HG02870 (cell line): ENCODE measurements around the gene SYT9.

ENCODE experiments used
- ATAC-seq: cut with Tn5 transposase; IDR thresholded peaks from one replicate; pipeline ENCODE4 v1.9.1; 2021; ENCODE audit warnings: mild to moderate bottlenecking, moderate library complexity; ENCODE audit not compliant: unreplicated experiment

The SYT9 gene

GRCh38 chr11:7251836-7252682 is at the start of gene SYT9:
SYT9 (plus strand) TSS chr11:7251904; CDS start chr11:7252187, 283 bp downstream.
- ATAC-seq, result peak; percentile 81

DNA sequence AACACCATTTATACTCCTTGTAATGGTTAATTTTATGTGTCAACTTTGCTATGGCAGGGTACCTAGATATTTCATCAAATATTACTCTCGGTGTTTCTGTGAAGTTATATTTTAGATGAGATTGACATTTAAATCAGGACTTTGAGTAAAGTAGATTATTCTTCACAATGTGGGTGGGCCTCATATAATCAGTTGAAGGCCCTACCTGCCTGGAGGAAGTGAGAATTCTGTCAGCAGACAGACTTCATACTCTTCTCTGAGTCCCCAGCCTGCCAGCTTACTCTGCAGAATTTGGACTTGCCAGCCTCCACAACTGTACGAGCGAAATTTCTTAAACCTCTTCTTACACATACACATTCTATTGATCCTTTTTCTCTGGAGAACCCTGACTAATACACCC is 49.3 kb upstream of the SYT9 start:
- ATAC-seq, result no peak

- ATAC-seq, result no peak
Measured at GRCh38 chr11:7204778-7205177, 46.9 kb upstream of the SYT9 start.

GRCh38 chr11:7208391-7208790 is 43.3 kb upstream of the SYT9 start:
- no peak for ATAC-seq

DNA sequence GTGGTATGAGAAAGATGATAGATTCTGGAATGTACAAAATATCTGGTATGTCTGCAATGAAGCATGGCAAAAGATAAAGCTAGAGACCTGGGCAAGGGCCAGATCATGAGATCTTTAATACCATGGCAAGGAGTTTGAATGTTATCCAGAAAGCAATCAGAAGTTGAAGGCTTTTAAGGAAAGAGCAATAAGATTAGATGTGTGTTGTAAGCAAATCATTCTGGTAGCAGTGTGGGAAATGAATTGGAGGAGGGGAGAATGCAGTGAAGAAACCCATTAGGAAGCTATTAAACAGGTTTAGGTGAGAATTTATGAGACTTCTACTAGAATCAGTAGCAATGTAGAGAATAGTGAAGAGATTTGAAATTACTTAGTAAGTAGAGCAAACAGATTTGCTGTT is 32.2 kb upstream of the SYT9 start:
- ATAC-seq, result no peak

- no peak for ATAC-seq
Measured at GRCh38 chr11:7220636-7221035, 31.1 kb upstream of the SYT9 start.

- ATAC-seq, result no peak
Measured at GRCh38 chr11:7222619-7223018, 29.1 kb upstream of the SYT9 start.

GRCh38 chr11:7239877-7240276 is 11.8 kb upstream of the SYT9 start:
- no peak for ATAC-seq

DNA sequence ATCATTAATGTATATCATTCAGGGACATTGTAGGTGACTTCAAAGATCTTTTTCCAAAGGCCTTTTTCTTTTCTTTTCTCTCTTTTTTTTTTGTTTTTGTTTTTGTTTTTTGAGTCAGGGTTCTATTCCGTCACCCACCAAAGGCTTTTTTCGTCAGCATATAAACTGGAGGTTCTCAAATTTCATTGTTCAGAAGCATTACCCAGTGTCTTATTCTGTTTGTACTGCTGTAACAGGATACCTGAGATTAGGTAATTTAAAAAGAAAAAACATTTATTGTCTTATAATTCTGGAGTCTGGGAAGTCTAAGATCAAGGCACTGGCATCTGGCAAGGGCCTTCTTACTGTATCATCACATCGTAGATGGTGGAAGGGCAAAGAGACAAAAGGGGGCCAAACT is 6.4 kb upstream of the SYT9 start:
- ATAC-seq, result no peak

GRCh38 chr11:7246179-7246578 is 5.5 kb upstream of the SYT9 start:
- ATAC-seq, result no peak

GRCh38 chr11:7250166-7250565 is 1.5 kb upstream of the SYT9 start:
- ATAC-seq, result no peak

GRCh38 chr11:7251487-7251835 is 243 bp upstream of the SYT9 start:
- no peak for ATAC-seq

GRCh38 chr11:7252683-7253213 is 1.0 kb downstream of the SYT9 start:
- no peak for ATAC-seq

DNA sequence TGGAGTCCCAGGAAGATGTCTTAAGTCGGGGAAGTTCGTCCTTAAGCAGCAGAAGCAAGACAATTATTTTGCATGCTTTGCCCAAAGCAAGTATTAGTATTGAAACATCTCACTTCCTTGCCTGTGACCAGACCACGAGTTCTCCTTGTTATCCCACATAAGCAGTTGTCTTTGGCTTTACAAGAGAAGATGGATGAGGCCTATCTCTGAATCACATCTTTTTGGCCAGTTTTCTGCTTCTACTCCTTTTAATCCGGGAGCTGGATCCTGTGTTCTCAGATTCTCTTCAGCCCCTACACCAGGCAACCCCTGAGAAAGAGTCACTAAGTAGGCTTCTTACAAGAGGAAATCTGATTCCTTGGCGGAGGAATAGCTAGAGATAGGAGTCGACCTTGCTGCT is 2.1 kb downstream of the SYT9 start:
- ATAC-seq, result no peak

DNA sequence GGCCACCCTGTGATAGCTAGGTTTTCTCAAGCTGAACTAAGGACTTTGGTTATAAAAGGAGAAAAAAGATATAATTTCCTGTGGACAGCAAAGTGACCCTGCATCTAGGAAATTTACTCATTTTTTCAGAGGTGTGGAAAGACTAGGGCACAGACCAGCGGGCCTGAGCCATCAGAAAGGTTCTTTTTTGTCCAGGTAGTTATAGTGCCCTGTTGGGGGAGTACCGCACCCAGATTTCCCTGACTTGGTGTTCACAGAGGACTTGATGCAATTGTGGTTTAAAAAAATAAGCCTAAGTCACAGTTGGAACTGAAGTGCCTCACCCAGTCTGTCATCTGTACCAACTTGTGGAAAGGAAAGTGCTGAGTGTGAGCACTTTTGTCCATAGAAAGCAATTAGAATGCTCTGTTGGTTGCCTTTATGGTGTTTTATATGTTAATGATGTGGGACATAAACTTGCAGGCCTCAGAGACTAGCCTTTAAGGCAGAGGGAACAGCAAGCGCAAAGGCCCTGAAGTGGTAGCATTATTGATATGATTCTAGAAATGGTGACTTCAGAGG is 3.1 kb downstream of the SYT9 start:
- ATAC-seq, result no peak

DNA sequence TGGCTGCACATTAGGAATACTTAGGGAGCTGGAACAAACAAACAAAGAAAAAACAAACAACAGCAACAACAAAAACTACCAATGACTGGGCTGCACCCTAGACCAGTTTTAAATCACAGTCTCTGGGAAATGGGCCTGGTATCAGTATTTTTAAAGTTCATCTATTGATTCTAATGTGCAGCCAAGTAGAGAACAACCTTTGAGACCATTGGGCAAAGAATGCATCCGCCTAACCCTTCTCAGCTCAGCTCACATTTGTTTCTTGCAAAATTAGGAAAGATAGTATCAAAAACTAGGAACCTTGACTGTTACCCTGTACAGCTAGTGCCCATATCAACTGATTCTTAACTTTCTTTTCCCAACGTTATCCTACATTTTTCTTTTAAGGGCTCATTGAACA is 5.2 kb downstream of the SYT9 start:
- ATAC-seq, result no peak

DNA sequence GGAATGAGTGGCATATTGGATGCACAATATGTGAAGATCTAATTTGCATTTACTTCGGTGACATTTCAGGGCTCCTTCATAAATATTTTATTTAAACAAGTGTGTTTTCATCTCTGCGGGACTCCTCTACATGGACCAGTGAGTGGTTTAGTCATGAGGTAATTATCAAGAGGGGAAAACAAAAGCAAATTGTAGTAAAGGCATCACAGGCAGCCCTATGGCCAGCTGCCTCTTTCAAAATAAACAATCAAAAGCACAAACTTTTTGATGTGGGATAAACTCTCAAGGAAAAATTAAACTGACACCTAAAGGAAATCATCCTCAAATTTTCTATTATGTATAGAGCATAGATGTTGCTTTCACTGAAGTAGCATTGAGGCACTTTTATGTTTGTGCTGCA is 6.0 kb downstream of the SYT9 start:
- ATAC-seq, result no peak

- no peak for ATAC-seq
Measured at GRCh38 chr11:7261578-7261977, 9.9 kb downstream of the SYT9 start.

DNA sequence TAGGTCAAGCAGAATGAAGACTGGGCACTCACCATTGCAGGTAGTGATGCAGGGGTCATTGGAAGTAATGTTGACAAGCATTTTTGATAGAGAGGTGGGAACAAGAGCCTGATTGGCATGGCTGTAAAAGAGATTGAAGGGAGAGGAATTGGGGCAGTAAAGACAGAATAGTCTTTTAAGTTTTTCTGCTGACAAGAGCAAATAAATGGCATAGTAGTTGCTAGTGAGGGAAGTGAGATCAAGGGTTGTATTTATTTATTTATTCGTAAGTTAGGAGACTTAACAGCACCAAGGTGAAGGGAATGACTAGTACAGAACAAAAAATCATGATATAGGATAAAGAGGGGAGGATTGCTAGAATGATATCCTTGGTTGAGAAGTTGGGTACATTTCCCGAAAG is 11.0 kb downstream of the SYT9 start:
- ATAC-seq, result no peak

DNA sequence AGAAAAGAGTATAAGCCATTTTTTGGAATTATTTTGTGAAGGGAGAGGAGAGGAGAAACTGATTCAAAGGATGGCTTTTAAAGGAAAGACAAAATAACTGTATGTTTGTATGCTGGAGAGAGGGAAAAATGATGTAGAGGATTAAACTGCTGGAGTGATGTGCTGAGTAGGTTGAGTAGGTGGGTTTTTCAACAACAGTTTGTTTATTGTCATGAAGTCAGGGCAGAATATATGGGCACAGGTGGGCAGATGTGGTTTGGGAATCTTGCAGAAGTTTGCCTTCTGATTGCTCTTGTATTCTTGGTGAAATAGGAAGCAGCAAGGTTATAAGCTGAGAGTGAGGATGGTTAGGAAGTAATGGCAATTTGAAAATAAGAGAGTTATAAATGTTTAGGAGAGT is 12.1 kb downstream of the SYT9 start:
- no peak for ATAC-seq

DNA sequence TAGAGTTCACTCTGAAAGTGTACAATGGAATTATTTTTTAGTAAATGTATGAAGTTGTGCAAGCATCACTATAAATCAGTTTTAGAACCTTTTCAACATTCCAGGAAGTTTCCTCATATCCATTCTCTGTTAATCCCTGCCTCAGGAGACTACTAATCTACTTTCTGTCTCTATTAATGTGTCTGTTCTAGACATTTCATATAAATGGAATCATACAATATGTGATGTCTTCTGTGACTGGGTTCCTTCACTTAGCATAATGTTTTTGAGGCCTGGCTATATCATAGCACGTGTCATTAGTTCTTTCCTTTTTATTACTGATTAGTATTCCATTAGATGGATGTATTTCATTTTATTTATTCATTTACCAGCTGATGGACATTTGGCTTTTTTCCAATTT is 17.1 kb downstream of the SYT9 start:
- ATAC-seq, result no peak

- no peak for ATAC-seq
Measured at GRCh38 chr11:7270233-7270865, 18.6 kb downstream of the SYT9 start.
